K562 (cell line): ENCODE results near the gene PRRC2A. TPM values are rescaled to one million over a fixed set of nuclear protein-coding genes. Genes with fewer than 3 reads are reported as not detected.

Source experiments
- ATAC-seq: fragments of 200-7000 bp; cut with Tn5 transposase; 3 replicates; pipeline ENCODE4 v1.9.1; 2020; ENCODE audit warnings: moderate library complexity
- BruUV-seq: library from RNA; stranded (reverse); fragments of 400-500 nt; replicated peaks from 2 replicates; lab custom pipeline; 2021; lab: Mats Ljungman, UMichigan
- CTCF ChIA-PET: fragments of 300-600 bp; formaldehyde crosslinking; extraction: SDS; loops from one replicate; lab custom pipeline; 2021; ENCODE audit warnings: low intra/inter-chr PET ratio; lab: Yijun Ruan, JAX
- POLR2A ChIA-PET: fragments of 300-600, 350-650 bp; sonication (Branson Sonifier 250); formaldehyde crosslinking; extraction: SDS; loops from one replicate; lab custom pipeline; 2021; ENCODE audit warnings: antibody characterized with exemption, inconsistent platforms; lab: Yijun Ruan, JAX
- DNase-seq, 4 experiments: peaks; one replicate each; pipeline versions ENCODE4 v3.0.0 to v3.0.0-alpha.2; 2011 to 2018; ENCODE audit warnings: low spot score in 3 of 4, mixed read lengths in 3 of 4; ENCODE audit errors: extremely low read depth in 1 of 4
- FAIRE-seq: peaks from 2 replicates; lab custom pipeline; 2011; peaks lifted over from hg19 to GRCh38; lab: Jason Lieb, UNC
- H2AFZ ChIP-seq: 2 replicates; pipeline ENCODE4 v1.6.0; 2011; ENCODE audit warnings: low read depth, low read length, control low read depth, inconsistent platforms
- H3K27ac ChIP-seq: fragments of 200-600 bp; 3 replicates; pipeline ENCODE4 v1.8.0; 2011; ENCODE audit warnings: low read depth, mild to moderate bottlenecking, control low read depth, inconsistent platforms, low read length, moderate library complexity, mixed read lengths; ENCODE audit errors: extremely low read depth
- H3K27me3 ChIP-seq, 2 experiments: fragments of 300-600 bp in 1 of 2; 2 replicates in 1 of 2; 3 replicates in 1 of 2; pipeline versions ENCODE4 v1.6.0 to v1.8.0; 2011; ENCODE audit warnings: inconsistent platforms in 2 of 2, low read length in 2 of 2, mild to moderate bottlenecking in 1 of 2, mixed read lengths in 1 of 2, moderate library complexity in 1 of 2; ENCODE audit not compliant: control insufficient read depth in 2 of 2, insufficient read depth in 2 of 2
- H3K36me3 ChIP-seq: fragments of 300-600 bp; 3 replicates; pipeline ENCODE4 v1.8.0; 2011; ENCODE audit warnings: mild to moderate bottlenecking, low read length, inconsistent platforms; ENCODE audit not compliant: control insufficient read depth, insufficient read depth
- H3K4me1 ChIP-seq, 2 experiments: fragments of 200-600 bp in 1 of 2; replicated peaks in 1 of 2; 2 replicates in 1 of 2; 3 replicates in 1 of 2; pipeline versions ENCODE4 v1.5.1 to v1.8.0; 2011; ENCODE audit warnings: inconsistent platforms in 2 of 2, low read length in 2 of 2, mild to moderate bottlenecking in 1 of 2, mixed read lengths in 1 of 2, moderate library complexity in 1 of 2; ENCODE audit not compliant: control insufficient read depth in 2 of 2, insufficient read depth in 2 of 2
- H3K4me2 ChIP-seq: 2 replicates; pipeline ENCODE4 v1.6.1; 2011; ENCODE audit warnings: low read length, control low read depth, inconsistent platforms, mixed read lengths; ENCODE audit not compliant: insufficient read depth
- H3K4me3 ChIP-seq: fragments of 200-600 bp; sonication (generic), shearing (Covaris generic); 2 replicates; pipeline ENCODE4 v1.5.1; 2016; ENCODE audit warnings: control low read depth, inconsistent platforms
- H3K79me2 ChIP-seq: fragments of 200-600 bp; 3 replicates; pipeline ENCODE4 v1.8.0; 2011; ENCODE audit warnings: low read length, inconsistent platforms; ENCODE audit not compliant: control insufficient read depth, insufficient read depth
- H3K9ac ChIP-seq, 2 experiments: 2 replicates each; pipeline versions ENCODE4 v1.6.0 to v1.6.1; 2011; ENCODE audit warnings: low read depth in 2 of 2, low read length in 2 of 2, control low read depth in 1 of 2, inconsistent platforms in 1 of 2, mild to moderate bottlenecking in 1 of 2, mixed read lengths in 1 of 2; ENCODE audit not compliant: insufficient read depth in 1 of 2
- H3K9me1 ChIP-seq: one replicate; pipeline ENCODE4 v1.6.0; 2011; ENCODE audit warnings: inconsistent platforms, mild to moderate bottlenecking, low read length, moderate library complexity; ENCODE audit not compliant: control insufficient read depth, insufficient read depth
- H3K9me3 ChIP-seq: replicated peaks from 2 replicates; pipeline ENCODE4 v1.5.1; 2011; ENCODE audit warnings: low read depth, low read length, inconsistent platforms; ENCODE audit not compliant: control insufficient read depth, insufficient read depth
- H4K20me1 ChIP-seq: replicated peaks from 2 replicates; pipeline ENCODE4 v1.6.1; 2011; ENCODE audit warnings: low read length, inconsistent platforms, mixed read lengths; ENCODE audit not compliant: control insufficient read depth, insufficient read depth
- MYNN ChIP-seq, 2 experiments: sonication (generic); formaldehyde crosslinking in 1 of 2; IDR thresholded peaks; 2 replicates each; pipeline versions ENCODE4 v1.5.0 to v1.6.1; 2016 to 2020; ENCODE audit warnings: antibody characterized with exemption in 1 of 2, missing genetic modification reagents in 1 of 2
- RBFOX2 ChIP-seq: fragments of 200-400 bp; formaldehyde crosslinking; IDR thresholded peaks from 2 replicates; pipeline ENCODE4 v1.6.1; 2017; ENCODE audit warnings: low read depth, mild to moderate bottlenecking, low read length, moderate library complexity
- WGBS: fragments of 100-300 bp; shearing (Covaris generic); methylation state at CpG from one replicate; pipeline ENCODE4 v1.1.6; 2016; ENCODE audit warnings: low coverage, mixed read lengths; ENCODE audit not compliant: insufficient coverage; ENCODE audit errors: missing lambda C conversion rate; 5-methylcytosine and 5-hydroxymethylcytosine counted together
- in situ Hi-C: fragments of 300-500 bp; cut with MboI; formaldehyde crosslinking; loops from 4 replicates; pipeline ENCODE4 v1.15.0; 2018; ENCODE audit warnings: inconsistent platforms, mixed read lengths
- intact Hi-C: fragments of 100-400 bp; cut with micrococcal nuclease; formaldehyde crosslinking; loops from 2 replicates; pipeline ENCODE4 v1.14.2; 2022
- polyA plus RNA-seq, 8 experiments: library from polyadenylated mRNA; depleted of rRNA in 4 of 8; stranded (reverse) in 5 of 8; unstranded in 3 of 8; fragments of >200 nt; fragmentation: Nextera tagmentation in 2 of 8; fragmentation: Illumina TruSeq in 1 of 8; extraction: Ambion mirVana in 2 of 8; extraction: Trizol in 1 of 8; gene quantifications; 2 replicates each; pipeline versions ENCODE4 v1.2.1 to v1.2.3, GENCODE V29; 2011 to 2014; ENCODE audit warnings: inconsistent platforms in 1 of 8, missing spikeins in 1 of 8
- total RNA-seq, 7 experiments: library from RNA; depleted of rRNA in 6 of 7; stranded (reverse); fragments of >200 nt in 6 of 7; fragmentation: Illumina TruSeq in 2 of 7; extraction: Trizol in 2 of 7; gene quantifications; 2 replicates each; pipeline versions ENCODE4 v1.2.1 to v1.2.3, GENCODE V29; 2011 to 2021; ENCODE audit warnings: low replicate concordance in 1 of 7
- TF ChIP-seq, protein P1 (sequence below): fragments of 150-350 bp; IDR thresholded peaks from 2 replicates; pipeline ENCODE4 v1.6.1; 2014; ENCODE audit warnings: low read depth, mild to moderate bottlenecking, low read length, borderline replicate concordance
- TF ChIP-seq, protein P2 (sequence below), 3 experiments: fragments of 200-800 bp in 1 of 3; sonication (Bioruptor generic) in 1 of 3; sonication (generic) in 1 of 3; formaldehyde crosslinking in 1 of 3; IDR thresholded peaks; 2 replicates each; pipeline versions ENCODE4 v1.6.1 to v1.8.0; 2016 to 2022; ENCODE audit warnings: mild to moderate bottlenecking in 2 of 3, missing compliant biosample characterization in 2 of 3, missing genetic modification characterization in 2 of 3, missing genetic modification reagents in 1 of 3

Gene PRRC2A
- total and polyA plus RNA-seq, 9 of the 15 experiments (the other 6 are each of a cell fraction or from before 2014, with no cell fraction given), result 1.0 to 332 (median 63.0) TPM

GRCh38 chr6:31639043-31639442 is 18.5 kb downstream of the PRRC2A start:
- CTCF ChIA-PET, result no interaction called here
- Histone ChIP-seq H3K36me3 (peaks cover 96% of the 10 kb centered on the region), H3K4me1 (peaks cover 3 to 10% of the 10 kb centered on the region in 2 experiments; a peak in 4 of 5 replicates), H2AFZ (no peak overlapping the region), H3K79me2 (no peaks in the 10 kb centered on the region), H3K4me2 (no peak overlapping the region), H3K4me3 (no peak overlapping the region), H3K9ac (no peak overlapping the region), H4K20me1 (peaks cover 27% of the 10 kb centered on the region), H3K27me3 (no peaks in the 10 kb centered on the region), H3K27ac (no peak overlapping the region), H3K9me3 (no peaks in the 10 kb centered on the region), H3K9me1 (no peaks in the 10 kb centered on the region)
- DNase-seq (no peak), FAIRE-seq (peak; percentile 37), ATAC-seq (no peak)
- POLR2A ChIA-PET, result interaction anchor here (0.6 to 14.8 kb wide), 11 partner anchors 5 to 197 kb away, joined by 3 to 274 read pairs (median 5); partner anchors contain the start of genes APOM, BAG6, C6orf47 and GPANK1
- in situ Hi-C loops, result no loop called here
- peak; percentile 36; the same call in 1 of the 2 replicates for TF ChIP-seq MYNN (IDR thresholded peaks at IDR 0.05)
- no peak for TF ChIP-seq MYNN (CRISPR knock-in tag; IDR thresholded peaks at IDR 0.05)
- TF ChIP-seq, protein P1, sequence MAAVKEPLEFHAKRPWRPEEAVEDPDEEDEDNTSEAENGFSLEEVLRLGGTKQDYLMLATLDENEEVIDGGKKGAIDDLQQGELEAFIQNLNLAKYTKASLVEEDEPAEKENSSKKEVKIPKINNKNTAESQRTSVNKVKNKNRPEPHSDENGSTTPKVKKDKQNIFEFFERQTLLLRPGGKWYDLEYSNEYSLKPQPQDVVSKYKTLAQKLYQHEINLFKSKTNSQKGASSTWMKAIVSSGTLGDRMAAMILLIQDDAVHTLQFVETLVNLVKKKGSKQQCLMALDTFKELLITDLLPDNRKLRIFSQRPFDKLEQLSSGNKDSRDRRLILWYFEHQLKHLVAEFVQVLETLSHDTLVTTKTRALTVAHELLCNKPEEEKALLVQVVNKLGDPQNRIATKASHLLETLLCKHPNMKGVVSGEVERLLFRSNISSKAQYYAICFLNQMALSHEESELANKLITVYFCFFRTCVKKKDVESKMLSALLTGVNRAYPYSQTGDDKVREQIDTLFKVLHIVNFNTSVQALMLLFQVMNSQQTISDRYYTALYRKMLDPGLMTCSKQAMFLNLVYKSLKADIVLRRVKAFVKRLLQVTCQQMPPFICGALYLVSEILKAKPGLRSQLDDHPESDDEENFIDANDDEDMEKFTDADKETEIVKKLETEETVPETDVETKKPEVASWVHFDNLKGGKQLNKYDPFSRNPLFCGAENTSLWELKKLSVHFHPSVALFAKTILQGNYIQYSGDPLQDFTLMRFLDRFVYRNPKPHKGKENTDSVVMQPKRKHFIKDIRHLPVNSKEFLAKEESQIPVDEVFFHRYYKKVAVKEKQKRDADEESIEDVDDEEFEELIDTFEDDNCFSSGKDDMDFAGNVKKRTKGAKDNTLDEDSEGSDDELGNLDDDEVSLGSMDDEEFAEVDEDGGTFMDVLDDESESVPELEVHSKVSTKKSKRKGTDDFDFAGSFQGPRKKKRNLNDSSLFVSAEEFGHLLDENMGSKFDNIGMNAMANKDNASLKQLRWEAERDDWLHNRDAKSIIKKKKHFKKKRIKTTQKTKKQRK, result no peak
- TF ChIP-seq RBFOX2, result peak; percentile 38; the same call in 1 of the 2 replicates
- TF ChIP-seq, protein P2, sequence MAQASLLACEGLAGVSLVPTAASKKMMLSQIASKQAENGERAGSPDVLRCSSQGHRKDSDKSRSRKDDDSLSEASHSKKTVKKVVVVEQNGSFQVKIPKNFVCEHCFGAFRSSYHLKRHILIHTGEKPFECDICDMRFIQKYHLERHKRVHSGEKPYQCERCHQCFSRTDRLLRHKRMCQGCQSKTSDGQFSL (CRISPR knock-in tag; IDR thresholded peaks at IDR 0.05), result peak; percentile 67
- TF ChIP-seq, protein P2 (tag; IDR thresholded peaks at IDR 0.05), result no peak
- 85% methylated on average over 9 of the region's 9 CpGs for WGBS
- BruUV-seq, result no TSS peak
- intact Hi-C loops, result no loop called here
